ENCODE data around the gene RALGDS. TPM values are rescaled to one million over a fixed set of nuclear protein-coding genes. Genes with fewer than 3 reads are reported as not detected.
"Not testable (repeated sequence)": the region's sequence is repeated elsewhere in the genome, so short reads cannot be mapped to it uniquely, and the experiment has no call there.

RALGDS gene
- total RNA-seq, 2 donors from 2014 or later = 28.0 to 30.7 TPM

GRCh38 chr9:133086894-133087293 lies 34.1 kb downstream of the RALGDS start:
- H3K4me1 Mint-ChIP-seq = no peaks in the 10 kb centered on the region
- Histone ChIP-seq H3K9ac (ENCODE audit: extremely low read depth, low read length, poor library complexity, severe bottlenecking) (no peak overlapping the region), H3K4me1 (ENCODE audit: control insufficient read depth, insufficient read depth, low read length) (no peaks in the 10 kb centered on the region), H3K9me3 (ENCODE audit: control insufficient read depth, low read length) (no peaks in the 10 kb centered on the region), H3K4me3 (ENCODE audit: low read length) (no peak overlapping the region), H3K36me3 (ENCODE audit: control insufficient read depth, insufficient read depth, low read length) (no peaks in the 10 kb centered on the region), H3K27ac (ENCODE audit: low read depth, low read length) (no peak overlapping the region), H3K27me3 (ENCODE audit: control insufficient read depth, insufficient read depth, low read length, poor library complexity, severe bottlenecking) (no peaks in the 10 kb centered on the region)
- H3K36me3 Mint-ChIP-seq (ENCODE audit: low read depth) = no peaks in the 10 kb centered on the region
- H3K27ac Mint-ChIP-seq = no peak overlapping the region
- H3K9me3 Mint-ChIP-seq = no peaks in the 10 kb centered on the region
- H3K4me3 Mint-ChIP-seq = no peak overlapping the region
- TF ChIP-seq CTCF (conservative IDR thresholded peaks at IDR 0.05) = no peak
- 72 to 88% methylated on average over 5 to 15 of the region's 15 CpGs for WGBS, 2 experiments (ENCODE audit: insufficient coverage in 1 of 2, insufficient read length in 1 of 2)
- H3K27me3 Mint-ChIP-seq (ENCODE audit: insufficient read depth) = no peaks in the 10 kb centered on the region
- DNase-seq = no peak

DNA sequence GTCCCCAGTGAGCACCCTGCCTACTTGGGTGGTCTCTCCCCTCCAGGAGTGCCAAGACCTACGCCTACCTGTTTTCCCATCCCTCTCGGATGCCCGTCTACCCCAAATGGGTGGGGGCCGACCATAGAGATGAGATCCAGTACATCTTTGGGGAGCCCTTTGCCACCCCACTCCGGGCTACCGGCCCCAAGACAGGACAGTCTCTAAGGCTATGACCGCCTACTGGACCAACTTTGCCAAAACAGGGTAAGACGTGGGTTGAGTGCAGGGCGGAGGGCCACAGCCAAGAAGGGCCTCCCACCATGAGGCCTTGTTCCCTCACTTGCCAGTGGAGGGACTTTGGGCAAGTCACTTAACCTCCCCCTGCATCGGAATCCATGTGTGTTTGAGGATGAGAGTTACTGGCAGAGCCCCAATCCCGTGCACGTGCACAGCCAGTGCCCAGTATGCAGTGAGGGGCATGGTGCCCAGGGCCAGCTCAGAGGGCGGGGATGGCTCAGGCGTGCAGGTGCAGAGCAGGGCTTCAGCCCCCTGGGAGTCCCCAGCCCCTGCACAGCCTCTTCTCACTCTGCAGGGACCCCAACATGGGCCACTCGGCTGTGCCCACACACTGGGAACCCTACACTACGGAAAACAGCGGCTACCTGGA lies 34.7 kb downstream of the RALGDS start:
- H3K27ac Mint-ChIP-seq = not testable (repeated sequence)

GRCh38 chr9:133083688-133084087 lies 37.4 kb downstream of the RALGDS start:
- not testable (repeated sequence) for H3K27ac ChIP-seq (ENCODE audit: low read depth, low read length); H3K4me3 ChIP-seq (ENCODE audit: low read length); H3K4me3 Mint-ChIP-seq; H3K4me1 ChIP-seq (ENCODE audit: control insufficient read depth, insufficient read depth, low read length); H3K36me3 Mint-ChIP-seq (ENCODE audit: low read depth); H3K9ac ChIP-seq (ENCODE audit: extremely low read depth, low read length, poor library complexity, severe bottlenecking); H3K27me3 ChIP-seq (ENCODE audit: control insufficient read depth, insufficient read depth, low read length, poor library complexity, severe bottlenecking); H3K4me1 Mint-ChIP-seq; DNase-seq; H3K9me3 ChIP-seq (ENCODE audit: control insufficient read depth, low read length); H3K9me3 Mint-ChIP-seq; H3K36me3 ChIP-seq (ENCODE audit: control insufficient read depth, insufficient read depth, low read length); H3K27ac Mint-ChIP-seq
- peaks cover 11% of the 10 kb centered on the region for H3K27me3 Mint-ChIP-seq (ENCODE audit: insufficient read depth)
- 74% methylated on average over 6 of the region's 9 CpGs; no CpG with 5 or more reads in 1 of the 2 experiments for WGBS, 2 experiments (ENCODE audit: insufficient coverage in 1 of 2, insufficient read length in 1 of 2)

More for the DNA sequence above, 34.7 kb downstream of the RALGDS start:
- not testable (repeated sequence) for H3K4me3 ChIP-seq (ENCODE audit: low read length); H3K9me3 Mint-ChIP-seq; H3K4me3 Mint-ChIP-seq; DNase-seq; H3K4me1 ChIP-seq (ENCODE audit: control insufficient read depth, insufficient read depth, low read length); H3K9me3 ChIP-seq (ENCODE audit: control insufficient read depth, low read length); H3K9ac ChIP-seq (ENCODE audit: extremely low read depth, low read length, poor library complexity, severe bottlenecking); H3K27me3 ChIP-seq (ENCODE audit: control insufficient read depth, insufficient read depth, low read length, poor library complexity, severe bottlenecking); H3K27me3 Mint-ChIP-seq (ENCODE audit: insufficient read depth); H3K36me3 Mint-ChIP-seq (ENCODE audit: low read depth); H3K27ac ChIP-seq (ENCODE audit: low read depth, low read length); H3K4me1 Mint-ChIP-seq; H3K36me3 ChIP-seq (ENCODE audit: control insufficient read depth, insufficient read depth, low read length)
- 90 to 94% methylated on average over 6 to 16 of the region's 17 CpGs for WGBS, 2 experiments (ENCODE audit: insufficient coverage in 1 of 2, insufficient read length in 1 of 2)

DNA sequence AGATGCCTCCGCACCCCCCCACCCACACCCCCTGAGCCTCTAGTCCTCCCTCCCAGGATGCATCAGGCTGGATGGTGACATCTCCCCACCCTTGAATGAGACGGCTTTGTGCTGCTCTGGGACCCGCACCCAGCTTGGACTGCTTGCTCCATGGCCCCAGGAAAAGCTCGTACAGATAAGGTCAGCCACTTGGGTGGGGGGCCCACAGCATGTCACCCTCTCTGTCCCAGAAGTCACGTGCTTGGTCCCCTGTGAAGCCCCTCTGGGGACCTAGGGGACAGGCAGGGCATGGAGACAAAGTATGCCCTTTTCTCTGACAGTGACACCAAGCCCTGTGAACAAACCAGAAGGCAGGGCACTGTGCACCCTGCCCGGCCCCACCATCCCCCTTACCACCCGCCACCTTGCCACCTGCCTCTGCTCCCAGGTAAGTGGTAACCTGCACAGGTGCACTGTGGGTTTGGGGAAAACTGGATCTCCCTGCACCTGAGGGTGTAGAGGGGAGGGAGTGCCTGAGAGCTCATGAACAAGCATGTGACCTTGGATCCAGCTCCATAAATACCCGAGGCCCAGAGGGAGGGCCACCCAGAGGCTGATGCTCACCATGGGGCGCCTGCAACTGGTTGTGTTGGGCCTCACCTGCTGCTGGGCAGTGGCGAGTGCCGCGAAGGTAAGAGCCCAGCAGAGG lies 38.9 kb downstream of the RALGDS start:
- H3K27ac Mint-ChIP-seq; H3K4me1 ChIP-seq (ENCODE audit: control insufficient read depth, insufficient read depth, low read length); H3K4me1 Mint-ChIP-seq; H3K4me3 Mint-ChIP-seq; H3K9ac ChIP-seq (ENCODE audit: extremely low read depth, low read length, poor library complexity, severe bottlenecking); DNase-seq; H3K36me3 Mint-ChIP-seq (ENCODE audit: low read depth); H3K36me3 ChIP-seq (ENCODE audit: control insufficient read depth, insufficient read depth, low read length); H3K9me3 Mint-ChIP-seq; H3K9me3 ChIP-seq (ENCODE audit: control insufficient read depth, low read length); H3K27ac ChIP-seq (ENCODE audit: low read depth, low read length); H3K4me3 ChIP-seq (ENCODE audit: low read length); H3K27me3 ChIP-seq (ENCODE audit: control insufficient read depth, insufficient read depth, low read length, poor library complexity, severe bottlenecking): not testable (repeated sequence)
- H3K27me3 Mint-ChIP-seq (ENCODE audit: insufficient read depth) = peaks cover 13% of the 10 kb centered on the region
- 91 to 93% methylated on average over 2 to 5 of the region's 12 CpGs for WGBS, 2 experiments (ENCODE audit: insufficient coverage in 1 of 2, insufficient read length in 1 of 2)
